Fibroblast of skin of back (primary cell): ENCODE data around the gene CALML5.

ENCODE experiments used
- DNase-seq: peaks from one replicate; pipeline ENCODE4 v3.0.0-alpha.2; 2013

The CALML5 gene

GRCh38 chr10:5461914-5462840 is 37.2 kb downstream of the CALML5 start:
- DNase-seq: peak; percentile 59

GRCh38 chr10:5461203-5461588 is 38.2 kb downstream of the CALML5 start:
- DNase-seq: no peak

- no peak for DNase-seq
Measured at GRCh38 chr10:5460468-5461202, 38.7 kb downstream of the CALML5 start.

GRCh38 chr10:5458949-5459747 is 40.2 kb downstream of the CALML5 start:
- no peak for DNase-seq

- no peak for DNase-seq
Measured at GRCh38 chr10:5458425-5458824, 40.9 kb downstream of the CALML5 start.

GRCh38 chr10:5457741-5458140 is 41.6 kb downstream of the CALML5 start:
- DNase-seq: no peak

GRCh38 chr10:5456563-5456962 is 42.8 kb downstream of the CALML5 start:
- DNase-seq: no peak

- no peak for DNase-seq
Measured at GRCh38 chr10:5453749-5454489, 45.5 kb downstream of the CALML5 start.

- no peak for DNase-seq
Measured at GRCh38 chr10:5450605-5451384, 48.6 kb downstream of the CALML5 start.

- peak; percentile 81 for DNase-seq
Measured at GRCh38 chr10:5449823-5450222, 49.5 kb downstream of the CALML5 start.

- no peak for DNase-seq
Measured at GRCh38 chr10:5449227-5449626, 50.1 kb downstream of the CALML5 start.
